Neural cell (in vitro differentiated cells): ENCODE results near the gene TNFRSF13B. TPM values are rescaled to one million over a fixed set of nuclear protein-coding genes. Genes with fewer than 3 reads are reported as not detected.

Source experiments
- H2AFZ ChIP-seq: fragments of 200-600, 300-800 bp; sonication (generic), shearing (Covaris generic); 2 replicates; pipeline ENCODE4 v1.6.0; 2014; ENCODE audit warnings: low read depth, mild to moderate bottlenecking, antibody characterized with exemption, low read length, moderate library complexity
- H3F3A ChIP-seq: fragments of 200-600 bp; shearing (Covaris generic); 2 replicates; pipeline ENCODE4 v1.6.1; 2016; ENCODE audit warnings: mild to moderate bottlenecking, moderate library complexity, mixed read lengths, antibody characterized with exemption, low read length; ENCODE audit not compliant: insufficient read depth, poor library complexity, severe bottlenecking
- H3K27ac ChIP-seq: fragments of 200-600, 300-800 bp; sonication (generic), shearing (Covaris generic); 2 replicates; pipeline ENCODE4 v1.5.1; 2014; ENCODE audit warnings: mild to moderate bottlenecking, low read length, moderate library complexity
- H3K27me3 ChIP-seq: fragments of 300-800, 200-600 bp; sonication (generic), shearing (Covaris generic); 2 replicates; pipeline ENCODE4 v1.6.0; 2014; ENCODE audit warnings: mild to moderate bottlenecking, low read depth, low read length, moderate library complexity; ENCODE audit not compliant: insufficient read depth
- H3K36me3 ChIP-seq: fragments of 300-800, 200-600 bp; sonication (generic), shearing (Covaris generic); 2 replicates; pipeline ENCODE4 v1.5.1; 2014; ENCODE audit warnings: mild to moderate bottlenecking, antibody characterized with exemption, low read length, moderate library complexity; ENCODE audit not compliant: insufficient read depth
- H3K4me2 ChIP-seq: fragments of 300-800, 200-600 bp; sonication (generic), shearing (Covaris generic); 2 replicates; pipeline ENCODE4 v1.6.0; 2014; ENCODE audit warnings: mild to moderate bottlenecking, low read length
- H3K4me3 ChIP-seq: fragments of 300-800, 200-600 bp; sonication (generic), shearing (Covaris generic); 2 replicates; pipeline ENCODE4 v1.5.1; 2014; ENCODE audit warnings: mild to moderate bottlenecking, low read length, moderate library complexity
- H3K79me2 ChIP-seq: fragments of 200-600 bp; shearing (Covaris generic); replicated peaks from 2 replicates; pipeline ENCODE4 v1.6.0; 2014; ENCODE audit warnings: mild to moderate bottlenecking, low read length, moderate library complexity; ENCODE audit not compliant: insufficient read depth
- H3K9ac ChIP-seq: fragments of 300-800, 200-600 bp; sonication (generic), shearing (Covaris generic); 2 replicates; pipeline ENCODE4 v1.6.1; 2016; ENCODE audit warnings: mild to moderate bottlenecking, low read length, mixed read lengths
- H3K9me2 ChIP-seq: fragments of 200-600 bp; shearing (Covaris generic); 2 replicates; pipeline ENCODE4 v1.6.1; 2016; ENCODE audit warnings: mild to moderate bottlenecking, low read length, mixed read lengths; ENCODE audit not compliant: insufficient read depth
- H3K9me3 ChIP-seq: fragments of 200-600, 300-800 bp; sonication (generic), shearing (Covaris generic); 2 replicates; pipeline ENCODE4 v1.6.1; 2016; ENCODE audit warnings: mild to moderate bottlenecking, mixed run types, low read length, moderate library complexity, mixed read lengths
- H4K20me1 ChIP-seq: fragments of 200-600 bp; shearing (Covaris generic); 2 replicates; pipeline ENCODE4 v1.6.1; 2016; ENCODE audit warnings: mild to moderate bottlenecking, mixed run types; ENCODE audit not compliant: insufficient read depth
- EP300 ChIP-seq: fragments of 450-650 bp; conservative IDR thresholded peaks from 2 replicates; pipeline ENCODE4 v1.6.1; 2014; ENCODE audit warnings: antibody characterized with exemption, mild to moderate bottlenecking, moderate library complexity; ENCODE audit not compliant: poor library complexity, severe bottlenecking
- MXI1 ChIP-seq: fragments of 450-650 bp; conservative IDR thresholded peaks from 2 replicates; pipeline ENCODE4 v1.6.1; 2014; ENCODE audit warnings: antibody characterized with exemption, mild to moderate bottlenecking; ENCODE audit not compliant: poor library complexity, severe bottlenecking
- POLR2AphosphoS5 ChIP-seq: IDR thresholded peaks from 2 replicates; pipeline ENCODE4 v1.6.1; 2012
- RAD21 ChIP-seq: fragments of 450-650 bp; conservative IDR thresholded peaks from 2 replicates; pipeline ENCODE4 v1.6.1; 2014; ENCODE audit warnings: antibody characterized with exemption, mild to moderate bottlenecking, moderate library complexity
- SMC3 ChIP-seq: fragments of 450-650 bp; conservative IDR thresholded peaks from 2 replicates; pipeline ENCODE4 v1.6.1; 2014; ENCODE audit warnings: antibody characterized with exemption, mild to moderate bottlenecking, moderate library complexity; ENCODE audit not compliant: poor library complexity
- TAF1 ChIP-seq: IDR thresholded peaks from 2 replicates; pipeline ENCODE4 v1.6.1; 2012; ENCODE audit warnings: low read depth
- polyA minus RNA-seq: library from RNA; depleted of rRNA, polyadenylated mRNA; stranded (reverse); fragments of >200 nt; gene quantifications from 2 replicates; pipeline ENCODE4 v1.2.3, GENCODE V29; 2014
- polyA plus RNA-seq: library from polyadenylated mRNA; depleted of rRNA; stranded (reverse); fragments of >200 nt; gene quantifications from 2 replicates; pipeline ENCODE4 v1.2.3, GENCODE V29; 2014
- TF ChIP-seq, protein P1 (sequence below): fragments of 450-650 bp; IDR thresholded peaks from 2 replicates; pipeline ENCODE4 v1.5.1; 2014; ENCODE audit warnings: antibody characterized with exemption, mild to moderate bottlenecking, moderate library complexity; ENCODE audit not compliant: poor library complexity, severe bottlenecking

The TNFRSF13B gene
- polyA plus RNA-seq, result not detected in 2 replicates
- not detected in 2 replicates for polyA minus RNA-seq

DNA sequence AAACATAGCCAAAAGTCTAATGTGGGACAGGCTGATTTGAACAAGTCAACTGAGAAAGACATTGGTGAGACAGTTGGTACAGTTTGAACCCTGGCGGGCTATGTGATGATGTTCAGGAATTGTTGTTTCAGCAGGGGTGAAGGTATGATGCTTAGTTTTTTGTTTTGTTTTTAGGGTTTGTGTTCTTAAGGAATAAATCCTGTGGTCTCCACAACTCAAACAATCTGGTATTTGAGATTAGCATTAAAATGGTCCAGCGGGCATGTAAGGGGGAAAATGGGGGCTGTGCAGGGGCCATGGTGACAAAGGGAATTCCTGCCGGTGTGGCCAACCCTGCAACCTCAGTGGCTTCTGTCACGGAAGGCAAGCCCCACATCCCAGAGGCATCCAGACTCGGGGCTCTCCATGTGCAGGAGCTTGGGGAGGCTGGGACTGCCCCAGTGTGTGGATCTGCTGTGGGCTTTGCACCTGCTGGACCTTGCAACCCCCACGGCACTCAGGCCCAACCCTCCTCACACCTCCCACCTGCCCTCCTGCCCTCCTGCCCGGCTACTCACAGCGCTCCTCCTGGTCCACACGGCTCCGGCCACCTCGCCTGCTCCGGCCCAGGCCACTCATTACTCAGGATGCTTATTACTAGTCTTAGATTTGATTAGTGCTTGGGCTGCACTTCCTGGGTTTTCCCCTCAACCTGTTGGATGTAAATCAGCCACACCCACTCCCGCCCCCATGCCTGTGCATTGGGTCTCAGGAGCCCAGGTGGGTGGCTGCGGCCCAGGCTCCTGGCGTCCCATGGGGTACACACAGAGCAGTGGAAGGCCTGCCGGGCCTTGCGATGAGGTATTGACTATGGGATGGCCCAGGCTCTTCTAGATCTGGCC lies at the start of gene TNFRSF13B:
Gene TNFRSF13B, minus strand, starts transcription at position 661 of the 881 bp plus-strand sequence. Its CDS starts 43 bp downstream, at position 618.
- no peak within 1 kb of the TSS for H2AFZ ChIP-seq
- H3K79me2 ChIP-seq, result no peaks in the 10 kb centered on the region
- no peak within 1 kb of the TSS for H3K27ac ChIP-seq
- no peaks in the 10 kb centered on the region for H4K20me1 ChIP-seq
- no peaks in the 10 kb centered on the region for H3K9me2 ChIP-seq
- no peaks in the 10 kb centered on the region for H3K36me3 ChIP-seq
- no peaks in the 10 kb centered on the region for H3F3A ChIP-seq
- H3K9me3 ChIP-seq, result no peaks in the 10 kb centered on the region
- no peak within 1 kb of the TSS for H3K9ac ChIP-seq
- H3K27me3 ChIP-seq, result no peaks in the 10 kb centered on the region
- no peak within 1 kb of the TSS for H3K4me2 ChIP-seq
- no peak within 1 kb of the TSS for H3K4me3 ChIP-seq
- TF ChIP-seq, protein P1, sequence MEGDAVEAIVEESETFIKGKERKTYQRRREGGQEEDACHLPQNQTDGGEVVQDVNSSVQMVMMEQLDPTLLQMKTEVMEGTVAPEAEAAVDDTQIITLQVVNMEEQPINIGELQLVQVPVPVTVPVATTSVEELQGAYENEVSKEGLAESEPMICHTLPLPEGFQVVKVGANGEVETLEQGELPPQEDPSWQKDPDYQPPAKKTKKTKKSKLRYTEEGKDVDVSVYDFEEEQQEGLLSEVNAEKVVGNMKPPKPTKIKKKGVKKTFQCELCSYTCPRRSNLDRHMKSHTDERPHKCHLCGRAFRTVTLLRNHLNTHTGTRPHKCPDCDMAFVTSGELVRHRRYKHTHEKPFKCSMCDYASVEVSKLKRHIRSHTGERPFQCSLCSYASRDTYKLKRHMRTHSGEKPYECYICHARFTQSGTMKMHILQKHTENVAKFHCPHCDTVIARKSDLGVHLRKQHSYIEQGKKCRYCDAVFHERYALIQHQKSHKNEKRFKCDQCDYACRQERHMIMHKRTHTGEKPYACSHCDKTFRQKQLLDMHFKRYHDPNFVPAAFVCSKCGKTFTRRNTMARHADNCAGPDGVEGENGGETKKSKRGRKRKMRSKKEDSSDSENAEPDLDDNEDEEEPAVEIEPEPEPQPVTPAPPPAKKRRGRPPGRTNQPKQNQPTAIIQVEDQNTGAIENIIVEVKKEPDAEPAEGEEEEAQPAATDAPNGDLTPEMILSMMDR, result no peak
- TF ChIP-seq MXI1 (no peak), POLR2AphosphoS5 (no peak), TAF1 (no peak), EP300 (no peak)

DNA sequence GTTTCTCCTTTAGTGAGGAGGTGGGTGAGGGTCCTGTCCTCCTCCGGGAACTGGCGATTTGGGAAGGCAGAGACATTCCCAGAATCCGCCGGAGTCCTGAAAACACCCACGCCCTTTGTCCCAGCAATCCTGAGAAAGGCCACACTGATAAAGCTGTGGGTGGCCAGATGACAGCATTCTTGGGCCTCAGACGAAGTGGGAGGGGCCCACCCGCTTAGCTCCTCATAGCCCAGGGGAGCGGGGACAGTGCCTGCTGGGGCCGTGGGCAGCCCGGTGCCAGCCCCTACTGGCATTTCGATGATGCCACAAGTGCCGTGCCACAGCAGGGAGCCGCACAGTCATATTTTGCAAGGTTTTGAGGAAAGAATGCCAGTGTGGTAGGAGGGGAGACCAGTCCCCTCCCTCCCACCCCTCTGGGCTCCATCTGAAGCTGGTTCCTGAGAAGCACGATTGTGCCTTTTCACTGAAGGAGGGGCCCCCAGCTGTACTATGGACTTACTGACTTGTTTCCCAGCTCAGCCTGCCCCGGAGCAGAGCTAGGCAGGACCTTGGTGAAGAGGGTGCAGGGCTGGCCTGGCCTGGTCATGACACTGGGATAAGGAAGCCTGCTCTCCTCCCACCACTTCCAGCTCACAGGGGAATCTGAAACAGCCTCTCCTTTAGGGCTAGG lies 49.4 kb upstream of the TNFRSF13B start:
- H3K4me3 ChIP-seq, result no peak overlapping the region
- H3K36me3 ChIP-seq, result no peaks in the 10 kb centered on the region
- no peak overlapping the region for H3K9ac ChIP-seq
- no peaks in the 10 kb centered on the region for H3K79me2 ChIP-seq
- H4K20me1 ChIP-seq, result no peaks in the 10 kb centered on the region
- no peaks in the 10 kb centered on the region for H3K9me2 ChIP-seq
- H3K9me3 ChIP-seq, result no peaks in the 10 kb centered on the region
- H2AFZ ChIP-seq, result no peak overlapping the region
- H3K27me3 ChIP-seq, result no peaks in the 10 kb centered on the region
- no peak for TF ChIP-seq MXI1
- no peak for TF ChIP-seq SMC3
- H3F3A ChIP-seq, result no peaks in the 10 kb centered on the region
- H3K27ac ChIP-seq, result no peak overlapping the region
- H3K4me2 ChIP-seq, result no peak overlapping the region

DNA sequence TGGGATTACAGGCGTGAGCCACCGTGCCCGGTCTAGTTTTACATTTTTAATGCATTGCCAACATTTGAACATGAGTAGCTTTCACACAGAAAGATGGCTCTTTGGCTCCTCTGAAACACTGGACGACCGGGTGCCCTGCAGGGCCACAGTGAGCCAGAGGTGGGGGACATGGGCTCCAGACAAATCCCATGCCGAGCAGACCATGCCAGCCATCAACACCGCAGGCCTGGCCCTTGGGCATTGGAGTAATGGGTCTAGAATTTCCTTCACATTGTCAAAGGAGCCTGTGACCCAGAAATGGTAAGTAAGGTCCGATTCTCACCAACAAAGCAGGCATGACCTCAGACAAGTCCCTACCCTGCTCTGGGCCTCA lies 48.9 kb upstream of the TNFRSF13B start:
- no peaks in the 10 kb centered on the region for H3K9me2 ChIP-seq
- H3K9me3 ChIP-seq, result no peaks in the 10 kb centered on the region
- H3K36me3 ChIP-seq, result no peaks in the 10 kb centered on the region
- H3K4me2 ChIP-seq, result no peak overlapping the region
- no peak overlapping the region for H2AFZ ChIP-seq
- H3K4me3 ChIP-seq, result no peak overlapping the region
- no peaks in the 10 kb centered on the region for H3K27me3 ChIP-seq
- H3K79me2 ChIP-seq, result no peaks in the 10 kb centered on the region
- H3K27ac ChIP-seq, result no peak overlapping the region
- TF ChIP-seq RAD21 (no peak), POLR2AphosphoS5 (no peak), SMC3 (no peak), EP300 (no peak)
- no peaks in the 10 kb centered on the region for H4K20me1 ChIP-seq
- no peaks in the 10 kb centered on the region for H3F3A ChIP-seq
- no peak overlapping the region for H3K9ac ChIP-seq
